GM12873 (cell line): ENCODE measurements around the gene TSPAN18.

Experiments
- TF ChIP-seq, protein P1 (sequence below): IDR thresholded peaks from 2 replicates; pipeline ENCODE4 v1.5.1; 2012; ENCODE audit warnings: low read depth, mild to moderate bottlenecking, moderate library complexity, low read length, control low read depth; ENCODE audit not compliant: insufficient read depth; ENCODE audit errors: missing control alignments

TSPAN18 gene

DNA sequence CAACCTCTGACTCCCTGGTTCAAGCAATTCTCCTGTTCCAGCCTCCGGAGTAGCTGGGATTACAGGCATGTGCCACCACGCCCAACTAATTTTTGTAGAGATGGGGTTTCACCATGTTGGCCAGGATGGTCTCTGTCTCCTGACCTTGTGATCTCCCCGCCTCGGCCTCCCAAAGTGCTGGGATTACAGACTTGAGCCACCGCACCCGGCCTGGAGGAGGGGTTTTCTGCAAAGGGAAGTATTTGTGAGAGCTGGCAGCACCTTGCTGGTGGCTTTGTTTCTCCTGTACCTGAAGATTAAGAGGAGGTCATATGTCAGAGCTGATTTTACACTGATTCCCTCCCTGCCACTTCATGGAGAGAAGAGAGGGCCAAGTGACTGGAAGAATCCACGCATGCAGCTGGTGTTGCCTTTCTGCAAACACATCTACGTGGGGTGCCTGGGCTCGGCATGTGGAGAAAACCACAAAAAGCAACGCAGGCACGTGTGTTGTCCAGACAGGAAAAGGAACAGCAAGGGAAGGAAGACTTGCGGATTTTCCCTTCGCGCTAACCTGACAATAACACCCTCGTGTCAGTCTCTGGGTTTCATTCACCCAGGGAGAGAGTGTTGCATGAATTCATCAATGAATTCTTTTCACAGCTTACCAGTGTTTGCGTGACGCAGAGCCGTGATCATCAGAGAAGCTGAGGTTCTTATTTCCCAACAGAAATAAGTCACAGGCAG, 61.9 kb downstream of the TSPAN18 start:
- TF ChIP-seq, protein P1, sequence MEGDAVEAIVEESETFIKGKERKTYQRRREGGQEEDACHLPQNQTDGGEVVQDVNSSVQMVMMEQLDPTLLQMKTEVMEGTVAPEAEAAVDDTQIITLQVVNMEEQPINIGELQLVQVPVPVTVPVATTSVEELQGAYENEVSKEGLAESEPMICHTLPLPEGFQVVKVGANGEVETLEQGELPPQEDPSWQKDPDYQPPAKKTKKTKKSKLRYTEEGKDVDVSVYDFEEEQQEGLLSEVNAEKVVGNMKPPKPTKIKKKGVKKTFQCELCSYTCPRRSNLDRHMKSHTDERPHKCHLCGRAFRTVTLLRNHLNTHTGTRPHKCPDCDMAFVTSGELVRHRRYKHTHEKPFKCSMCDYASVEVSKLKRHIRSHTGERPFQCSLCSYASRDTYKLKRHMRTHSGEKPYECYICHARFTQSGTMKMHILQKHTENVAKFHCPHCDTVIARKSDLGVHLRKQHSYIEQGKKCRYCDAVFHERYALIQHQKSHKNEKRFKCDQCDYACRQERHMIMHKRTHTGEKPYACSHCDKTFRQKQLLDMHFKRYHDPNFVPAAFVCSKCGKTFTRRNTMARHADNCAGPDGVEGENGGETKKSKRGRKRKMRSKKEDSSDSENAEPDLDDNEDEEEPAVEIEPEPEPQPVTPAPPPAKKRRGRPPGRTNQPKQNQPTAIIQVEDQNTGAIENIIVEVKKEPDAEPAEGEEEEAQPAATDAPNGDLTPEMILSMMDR, result no peak

DNA sequence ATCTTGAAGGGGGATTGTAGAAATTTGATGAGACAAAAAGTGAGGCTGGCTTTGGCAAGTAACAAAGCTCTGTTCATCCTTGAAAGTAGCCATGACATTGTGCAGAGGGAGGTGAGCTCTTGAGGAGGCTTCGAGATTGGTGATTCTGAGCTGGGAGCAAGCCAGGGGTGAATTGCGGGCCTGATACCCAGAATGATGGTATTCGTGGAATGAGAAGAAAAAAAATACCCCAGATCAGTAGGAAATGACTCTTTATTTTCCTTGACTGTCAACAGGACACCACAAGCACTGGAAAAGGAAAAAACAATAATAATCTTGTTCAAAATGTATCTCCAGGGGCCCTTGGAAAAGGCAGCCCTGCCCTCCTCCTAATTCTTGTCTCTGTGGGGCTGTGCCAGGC, 62.7 kb downstream of the TSPAN18 start:
- TF ChIP-seq, protein P1, result no peak

DNA sequence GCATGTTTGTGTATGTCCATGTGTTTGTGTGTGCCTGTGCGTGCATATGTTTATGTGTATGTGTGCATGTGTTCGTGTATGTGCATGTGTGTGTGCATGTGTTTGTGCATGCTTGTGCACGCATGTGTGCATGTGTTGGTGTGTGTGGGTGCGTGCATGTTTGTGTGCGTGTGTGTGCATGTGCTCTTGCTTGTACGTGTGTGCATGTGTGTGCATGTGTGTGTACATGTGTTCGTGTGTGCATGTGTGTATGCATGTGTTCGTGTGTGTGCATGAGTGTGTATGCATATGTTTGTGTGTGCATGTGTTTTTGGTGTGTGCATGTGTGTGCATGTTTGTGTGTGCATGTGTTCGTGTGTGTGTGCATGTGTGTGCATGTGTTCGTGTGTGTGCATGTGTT, 63.4 kb downstream of the TSPAN18 start:
- TF ChIP-seq, protein P1, result no peak

DNA sequence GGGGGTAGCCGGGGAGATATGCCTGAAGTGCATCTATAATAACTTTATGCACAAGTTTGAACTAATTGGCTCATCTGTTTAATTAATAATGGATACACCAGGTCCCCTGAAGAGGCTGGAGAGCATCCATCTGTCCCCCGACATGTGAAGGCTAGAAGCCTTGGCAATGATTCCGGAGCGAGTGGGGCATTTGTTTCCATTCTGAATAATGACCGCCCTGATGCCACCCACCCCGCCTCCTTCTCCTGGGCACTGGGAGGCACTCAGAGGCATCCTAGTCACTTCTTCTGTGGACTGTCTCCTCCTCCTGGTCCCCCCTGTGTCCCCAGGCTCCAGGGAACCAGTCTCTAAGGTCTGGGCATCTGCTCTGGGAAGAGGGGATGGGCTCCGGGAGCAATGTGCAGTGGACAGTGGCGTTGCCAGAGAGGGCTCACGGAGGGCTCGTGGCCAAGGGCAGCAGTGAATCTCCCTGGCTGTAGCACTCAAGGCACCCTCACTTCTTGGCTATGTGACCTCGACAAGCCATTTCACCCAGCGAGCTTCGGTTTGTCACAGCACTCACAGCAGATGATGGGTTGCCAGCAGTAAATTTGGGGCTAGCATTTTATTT, 64.7 kb downstream of the TSPAN18 start:
- TF ChIP-seq, protein P1, result no peak

DNA sequence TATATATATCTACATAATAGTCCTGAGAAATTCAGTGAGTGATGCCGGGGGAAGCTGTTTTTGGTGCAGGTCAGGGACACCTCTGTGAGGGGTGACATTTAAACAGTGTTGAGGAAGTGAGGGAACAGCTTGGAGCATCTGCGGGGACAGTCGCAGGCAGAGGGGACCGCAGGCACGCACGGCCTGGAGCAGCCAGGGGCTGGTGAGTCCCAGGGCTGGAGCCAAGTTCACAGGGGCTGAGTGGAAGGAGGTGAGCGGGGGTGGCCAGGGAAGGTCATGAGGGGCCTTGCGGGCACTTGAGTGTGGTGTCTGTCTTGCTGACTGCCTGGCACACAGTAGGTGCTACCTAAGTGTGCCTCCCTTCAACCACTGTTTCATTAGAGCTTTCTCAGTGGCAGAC, 65.4 kb downstream of the TSPAN18 start:
- TF ChIP-seq, protein P1, result no peak

DNA sequence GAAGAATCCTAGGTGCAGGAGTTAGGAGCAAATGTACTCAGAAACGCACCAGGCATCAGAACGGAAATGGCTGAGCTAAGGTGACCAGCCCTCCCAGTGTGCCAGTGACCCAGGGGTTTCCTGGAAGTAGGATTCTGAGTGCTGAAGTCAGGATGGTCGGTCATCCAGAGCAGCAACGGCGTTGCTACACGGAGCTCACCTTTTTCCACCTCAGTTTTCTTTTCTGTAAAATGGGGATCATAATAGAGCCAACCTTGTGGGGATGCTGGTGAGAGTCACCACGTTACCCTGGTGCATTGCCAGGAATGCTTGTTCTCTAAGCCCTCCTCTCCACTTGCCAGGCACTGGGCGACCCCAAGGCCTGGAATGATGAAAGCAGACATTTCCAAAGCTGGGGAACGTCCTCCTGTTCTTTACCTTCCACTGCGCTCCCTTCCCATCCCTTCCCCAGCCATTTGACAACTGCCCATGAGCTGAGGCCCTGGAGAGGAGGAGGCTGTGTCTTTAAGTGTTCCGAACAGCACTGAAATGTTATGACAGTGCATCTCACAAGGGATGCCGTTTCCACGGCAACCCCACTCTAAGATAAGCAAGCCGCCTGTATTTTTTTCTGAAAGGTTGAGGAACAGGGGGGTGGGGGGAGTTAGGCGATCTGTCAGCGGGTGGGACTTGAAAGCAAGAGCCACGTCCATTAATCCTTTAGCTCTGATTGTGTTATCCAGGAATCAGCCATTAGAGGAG, 66.8 kb downstream of the TSPAN18 start:
- TF ChIP-seq, protein P1, result no peak

DNA sequence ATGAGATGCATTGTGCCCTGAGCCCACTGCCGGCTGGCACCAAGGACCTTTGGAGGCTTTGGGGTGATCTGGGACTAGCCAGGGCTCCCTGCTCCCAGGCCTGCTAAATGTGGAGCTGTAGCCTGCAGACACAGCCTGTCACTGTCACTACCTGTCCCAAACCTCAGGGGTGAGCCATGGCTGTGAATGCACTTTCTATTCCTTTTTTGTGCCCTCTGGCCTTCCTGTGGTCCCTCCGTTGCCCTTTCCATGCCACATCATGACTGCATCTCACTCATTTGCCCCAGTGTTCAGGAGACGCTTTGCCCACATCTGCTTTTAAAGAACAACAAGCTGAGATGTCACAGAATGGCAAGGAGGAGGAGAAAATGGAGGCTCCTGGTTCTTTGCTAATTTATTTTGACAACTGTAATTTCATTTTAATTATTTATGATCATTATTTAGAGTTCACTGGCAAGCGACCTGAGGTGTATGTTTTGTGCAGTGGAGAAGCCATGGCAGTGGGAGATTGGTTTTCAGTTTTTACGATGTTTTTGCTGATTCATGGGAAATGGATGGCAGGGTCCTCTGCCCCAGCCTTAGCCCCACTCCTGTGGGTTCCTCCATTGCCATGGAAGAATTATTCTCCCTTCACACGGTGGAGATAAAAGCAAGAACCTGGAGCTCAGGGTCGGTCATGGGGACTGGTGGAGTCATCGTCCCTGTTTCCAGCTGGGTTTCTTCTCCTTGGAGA, 69.2 kb downstream of the TSPAN18 start:
- TF ChIP-seq, protein P1, result no peak
